Measurements from ENCODE around the gene SLC17A1.

The SLC17A1 gene

GRCh38 chr6:25832307-25832662 lies 433 bp upstream of the SLC17A1 start:
- DNase-seq = no peak

- no peak for DNase-seq
Observed at GRCh38 chr6:25830458-25830857, 1.4 kb downstream of the SLC17A1 start.

- DNase-seq = no peak
Observed at GRCh38 chr6:25829375-25829774, 2.5 kb downstream of the SLC17A1 start.

GRCh38 chr6:25821341-25821740 lies 10.5 kb downstream of the SLC17A1 start:
- no peak for DNase-seq

- no peak for DNase-seq
Observed at GRCh38 chr6:25816252-25816651, 15.6 kb downstream of the SLC17A1 start.

- no peak for DNase-seq
Observed at GRCh38 chr6:25815194-25815593, 16.7 kb downstream of the SLC17A1 start.

GRCh38 chr6:25804804-25805203 lies 27.0 kb downstream of the SLC17A1 start:
- DNase-seq = no peak

- DNase-seq = no peak
Observed at GRCh38 chr6:25801436-25801835, 30.4 kb downstream of the SLC17A1 start.

- DNase-seq = no peak
Observed at GRCh38 chr6:25794784-25795183, 37.1 kb downstream of the SLC17A1 start.

GRCh38 chr6:25793970-25794369 lies 37.9 kb downstream of the SLC17A1 start:
- DNase-seq = no peak

- DNase-seq = no peak
Observed at GRCh38 chr6:25792016-25792415, 39.8 kb downstream of the SLC17A1 start.

GRCh38 chr6:25789475-25789874 lies 42.4 kb downstream of the SLC17A1 start:
- DNase-seq = no peak

- DNase-seq = peak; percentile 32 to 42
Observed at GRCh38 chr6:25788305-25788922, 43.4 kb downstream of the SLC17A1 start.

- no peak for DNase-seq
Observed at GRCh38 chr6:25787428-25787827, 44.4 kb downstream of the SLC17A1 start.

GRCh38 chr6:25781134-25781533 lies 50.7 kb downstream of the SLC17A1 start:
- DNase-seq = no peak

- DNase-seq = no peak
Observed at GRCh38 chr6:25777856-25778649, 53.8 kb downstream of the SLC17A1 start.

- DNase-seq = no peak
Observed at GRCh38 chr6:25777031-25777430, 54.8 kb downstream of the SLC17A1 start.

- no peak for DNase-seq
Observed at GRCh38 chr6:25774120-25774715, 57.6 kb downstream of the SLC17A1 start.

- no peak for DNase-seq
Observed at GRCh38 chr6:25769983-25770382, 61.9 kb downstream of the SLC17A1 start.

- DNase-seq = no peak
Observed at GRCh38 chr6:25768566-25768965, 63.3 kb downstream of the SLC17A1 start.

- DNase-seq = no peak
Observed at GRCh38 chr6:25764611-25765010, 67.2 kb downstream of the SLC17A1 start.

- no peak for DNase-seq
Observed at GRCh38 chr6:25757936-25758642, 73.8 kb downstream of the SLC17A1 start.
